Activated CD4-positive, alpha-beta memory T cell treated with anti-CD3 and anti-CD28 coated beads for 36 hours (primary cell): ENCODE data around the gene NPC1. TPM values are rescaled to one million over a fixed set of nuclear protein-coding genes. Genes with fewer than 3 reads are reported as not detected.

ENCODE experiments used
- CTCF ChIA-PET: fragments of 350-600 bp; sonication (Branson Sonifier 250); formaldehyde crosslinking; loops from one replicate; lab custom pipeline; 2021; ENCODE audit warnings: antibody characterized with exemption, inconsistent platforms; lab: Charles Lee
- POLR2A ChIA-PET: fragments of 350-600 bp; sonication (Branson Sonifier 250); formaldehyde crosslinking; loops from one replicate; lab custom pipeline; 2021; ENCODE audit warnings: antibody characterized with exemption; lab: Charles Lee
- DNase-seq: peaks from one replicate; pipeline ENCODE4 v3.0.0-alpha.2; 2020
- H3K27ac Mint-ChIP-seq: one replicate; pipeline ENCODE4 v1.8.0; 2021; ENCODE audit warnings: mixed read lengths
- H3K27me3 Mint-ChIP-seq: one replicate; pipeline ENCODE4 v1.8.0; 2021; ENCODE audit warnings: mixed read lengths
- H3K36me3 Mint-ChIP-seq: one replicate; pipeline ENCODE4 v1.8.0; 2021; ENCODE audit warnings: mixed read lengths
- H3K4me1 Mint-ChIP-seq: one replicate; pipeline ENCODE4 v1.8.0; 2021; ENCODE audit warnings: low read depth, mixed read lengths
- H3K4me3 Mint-ChIP-seq: one replicate; pipeline ENCODE4 v1.8.0; 2021; ENCODE audit warnings: mild to moderate bottlenecking, mixed read lengths
- H3K9me3 Mint-ChIP-seq: one replicate; pipeline ENCODE4 v1.8.0; 2021; ENCODE audit warnings: mixed read lengths
- intact Hi-C: fragments of 100-400 bp; cut with micrococcal nuclease; formaldehyde crosslinking; loops from one replicate; pipeline ENCODE4 v1.15.1; 2023
- total RNA-seq, 2 experiments: library from RNA; stranded (reverse); gene quantifications; one replicate each; pipeline ENCODE4 v1.2.3, GENCODE V29; 2021

Gene NPC1
- total RNA-seq, 2 experiments from 2014 or later = 39.3 to 39.9 TPM

DNA sequence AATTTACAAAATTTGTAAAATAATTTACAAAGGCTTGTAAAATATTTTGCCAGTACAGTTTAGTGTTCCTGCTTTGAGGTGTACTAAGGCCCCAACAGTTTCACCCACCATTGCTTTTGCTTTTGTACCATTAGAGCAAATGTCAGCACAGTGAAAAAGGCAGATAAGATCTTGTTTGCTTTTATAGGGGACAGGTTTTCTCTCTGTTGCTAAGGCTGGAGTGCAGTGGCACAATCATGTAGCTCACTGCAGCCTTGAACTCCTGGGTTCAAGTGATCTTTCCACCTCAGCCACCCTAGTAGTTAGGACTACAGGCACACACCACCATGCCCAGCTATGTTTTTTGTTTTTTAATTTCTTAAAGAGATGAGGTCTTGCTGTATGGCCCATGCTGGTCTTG is 19.6 kb upstream of the NPC1 start:
- CTCF ChIA-PET = no interaction called here
- H3K4me1 Mint-ChIP-seq = no peaks in the 10 kb centered on the region
- no peak for DNase-seq
- H3K4me3 Mint-ChIP-seq = no peak overlapping the region
- H3K36me3 Mint-ChIP-seq = no peaks in the 10 kb centered on the region
- no peak overlapping the region for H3K27ac Mint-ChIP-seq
- no peaks in the 10 kb centered on the region for H3K27me3 Mint-ChIP-seq
- no peaks in the 10 kb centered on the region for H3K9me3 Mint-ChIP-seq
- POLR2A ChIA-PET = no interaction called here
- intact Hi-C loops = no loop called here

GRCh38 chr18:23599809-23600208 is 13.5 kb upstream of the NPC1 start:
- no peak for DNase-seq
- Mint-ChIP-seq H3K4me1 (no peaks in the 10 kb centered on the region), H3K27me3 (no peaks in the 10 kb centered on the region), H3K27ac (no peak overlapping the region), H3K4me3 (no peak overlapping the region), H3K36me3 (no peaks in the 10 kb centered on the region), H3K9me3 (no peaks in the 10 kb centered on the region)
- intact Hi-C loops = no loop called here
- POLR2A ChIA-PET = no interaction called here
- CTCF ChIA-PET = interaction anchor here (1.3 kb wide), 1 partner anchor 83 kb away, joined by 4 read pairs; no protein-coding TSS in a partner anchor

- intact Hi-C loops = no loop called here
- POLR2A ChIA-PET = no interaction called here
Observed at GRCh38 chr18:23596183-23596582, 9.9 kb upstream of the NPC1 start.

DNA sequence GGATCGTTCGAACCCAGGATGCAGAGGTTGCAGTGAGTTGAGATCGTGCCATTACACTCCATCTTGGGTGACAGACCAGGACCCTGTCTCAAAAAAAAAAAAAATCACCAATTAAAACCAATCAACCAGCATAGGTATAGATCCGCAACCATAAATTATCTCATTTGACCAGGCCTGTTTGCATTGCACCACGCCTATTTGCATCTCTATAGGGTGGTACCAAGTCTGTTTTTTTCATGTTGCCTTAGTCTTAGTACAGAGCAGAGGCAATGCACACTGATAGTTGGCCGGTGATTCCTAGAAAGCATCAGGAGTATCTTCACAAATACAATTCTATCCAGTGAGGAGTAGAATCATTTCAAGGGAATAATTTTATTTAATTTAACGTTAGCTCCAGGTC is 9.3 kb upstream of the NPC1 start:
- intact Hi-C loops = no loop called here
- no peak overlapping the region for H3K27ac Mint-ChIP-seq
- peaks cover 3% of the 10 kb centered on the region for H3K27me3 Mint-ChIP-seq
- CTCF ChIA-PET = no interaction called here
- H3K9me3 Mint-ChIP-seq = no peaks in the 10 kb centered on the region
- no peak overlapping the region for H3K4me3 Mint-ChIP-seq
- no peak for DNase-seq
- POLR2A ChIA-PET = no interaction called here
- peaks cover 11% of the 10 kb centered on the region for H3K4me1 Mint-ChIP-seq
- no peaks in the 10 kb centered on the region for H3K36me3 Mint-ChIP-seq

More at GRCh38 chr18:23596183-23596582, 9.9 kb upstream of the NPC1 start:
- no peaks in the 10 kb centered on the region for H3K36me3 Mint-ChIP-seq
- H3K4me3 Mint-ChIP-seq = no peak overlapping the region
- peaks cover 11% of the 10 kb centered on the region for H3K4me1 Mint-ChIP-seq
- no peak for DNase-seq
- CTCF ChIA-PET = no interaction called here
- peaks cover 1% of the 10 kb centered on the region for H3K27me3 Mint-ChIP-seq
- no peak overlapping the region for H3K27ac Mint-ChIP-seq
- no peaks in the 10 kb centered on the region for H3K9me3 Mint-ChIP-seq

- Mint-ChIP-seq H3K36me3 (no peaks in the 10 kb centered on the region), H3K27ac (no peak overlapping the region), H3K4me3 (no peak overlapping the region), H3K27me3 (peaks cover 3% of the 10 kb centered on the region), H3K4me1 (peaks cover 11% of the 10 kb centered on the region), H3K9me3 (no peaks in the 10 kb centered on the region)
- ChIA-PET POLR2A (no interaction called here), CTCF (no interaction called here)
- intact Hi-C loops = no loop called here
- no peak for DNase-seq
Observed at GRCh38 chr18:23593720-23594119, 7.4 kb upstream of the NPC1 start.

- DNase-seq = no peak
- ChIA-PET POLR2A (no interaction called here), CTCF (no interaction called here)
- no peak overlapping the region for H3K4me3 Mint-ChIP-seq
- no peaks in the 10 kb centered on the region for H3K9me3 Mint-ChIP-seq
- H3K4me1 Mint-ChIP-seq = peaks cover 11% of the 10 kb centered on the region
- H3K27ac Mint-ChIP-seq = no peak overlapping the region
- H3K36me3 Mint-ChIP-seq = no peaks in the 10 kb centered on the region
- intact Hi-C loops = no loop called here
- H3K27me3 Mint-ChIP-seq = peaks cover 3% of the 10 kb centered on the region
Observed at GRCh38 chr18:23592911-23593310, 6.6 kb upstream of the NPC1 start.

- no peaks in the 10 kb centered on the region for H3K36me3 Mint-ChIP-seq
- H3K4me3 Mint-ChIP-seq = no peak overlapping the region
- peaks cover 18% of the 10 kb centered on the region for H3K4me1 Mint-ChIP-seq
- H3K27me3 Mint-ChIP-seq = peaks cover 3% of the 10 kb centered on the region
- CTCF ChIA-PET = interaction anchor here (1.3 kb wide), 1 partner anchor 112 kb away, joined by 4 read pairs; no protein-coding TSS in a partner anchor
- DNase-seq = no peak
- no peaks in the 10 kb centered on the region for H3K9me3 Mint-ChIP-seq
- intact Hi-C loops = no loop called here
- H3K27ac Mint-ChIP-seq = no peak overlapping the region
- POLR2A ChIA-PET = interaction anchor here (0.6 kb wide), 1 partner anchor 180 kb away, joined by 3 read pairs; no protein-coding TSS in a partner anchor
Observed at GRCh38 chr18:23591011-23591410, 4.7 kb upstream of the NPC1 start.

GRCh38 chr18:23588836-23589560 is 2.7 kb upstream of the NPC1 start:
- Mint-ChIP-seq H3K4me3 (no peak overlapping the region), H3K36me3 (peaks cover 3% of the 10 kb centered on the region), H3K27ac (no peak overlapping the region), H3K4me1 (peaks cover 23% of the 10 kb centered on the region), H3K9me3 (no peaks in the 10 kb centered on the region), H3K27me3 (peaks cover 3% of the 10 kb centered on the region)
- POLR2A ChIA-PET = no interaction called here
- intact Hi-C loops = loop anchor here (5.0 kb wide), 2 partner anchors 428 to 1847 kb away; partner anchors contain the start of gene MIB1
- CTCF ChIA-PET = interaction anchor here (1.4 to 6.4 kb wide), 3 partner anchors 68 to 90 kb away, joined by 4 to 59 read pairs (median 10); no protein-coding TSS in a partner anchor
- no peak for DNase-seq

- POLR2A ChIA-PET = interaction anchor here (0.6 to 1.3 kb wide), 2 partner anchors 27 to 71 kb away, joined by 3 read pairs; no protein-coding TSS in a partner anchor
Observed at GRCh38 chr18:23587220-23587642, 925 bp upstream of the NPC1 start.

GRCh38 chr18:23585897-23586248 is 433 bp downstream of the NPC1 start:
- Mint-ChIP-seq H3K4me1 (peaks cover 35% of the 10 kb centered on the region), H3K9me3 (no peaks in the 10 kb centered on the region), H3K27me3 (no peaks in the 10 kb centered on the region), H3K4me3 (peak overlapping the region; percentile 95), H3K27ac (peak overlapping the region; percentile 87), H3K36me3 (peaks cover 7% of the 10 kb centered on the region)
- intact Hi-C loops = loop anchor here (1.0 to 5.0 kb wide), 6 partner anchors 12 to 1844 kb away; partner anchors contain the start of genes MIB1, RIOK3 and RMC1
- ChIA-PET CTCF (interaction anchor here (0.7 to 6.4 kb wide), 10 partner anchors 11 to 436 kb away, joined by 3 to 59 read pairs (median 4); no protein-coding TSS in a partner anchor), POLR2A (interaction anchor here (0.6 to 1.4 kb wide), 6 partner anchors 11 to 778 kb away, joined by 3 to 5 read pairs (median 3); no protein-coding TSS in a partner anchor)
- DNase-seq = no peak

More at GRCh38 chr18:23587220-23587642, 925 bp upstream of the NPC1 start:
- CTCF ChIA-PET = interaction anchor here (1.1 to 6.4 kb wide), 2 partner anchors 14 to 71 kb away, joined by 3 to 59 read pairs; no protein-coding TSS in a partner anchor
- H3K27ac Mint-ChIP-seq = peak overlapping the region; percentile 93
- intact Hi-C loops = loop anchor here (1.0 to 5.0 kb wide), 3 partner anchors 71 to 1845 kb away; partner anchors contain the start of gene MIB1
- peaks cover 24% of the 10 kb centered on the region for H3K4me1 Mint-ChIP-seq
- peaks cover 3% of the 10 kb centered on the region for H3K27me3 Mint-ChIP-seq
- peak overlapping the region; percentile 95 for H3K4me3 Mint-ChIP-seq
- no peaks in the 10 kb centered on the region for H3K9me3 Mint-ChIP-seq
- DNase-seq = no peak
- H3K36me3 Mint-ChIP-seq = peaks cover 3% of the 10 kb centered on the region

GRCh38 chr18:23585007-23585871 is 1.1 kb downstream of the NPC1 start:
- peaks cover 7% of the 10 kb centered on the region for H3K36me3 Mint-ChIP-seq
- intact Hi-C loops = loop anchor here (5.0 kb wide), 2 partner anchors 432 to 1843 kb away; partner anchors contain the start of gene MIB1
- peak overlapping the region; percentile 95 for H3K4me3 Mint-ChIP-seq
- peaks cover 42% of the 10 kb centered on the region for H3K4me1 Mint-ChIP-seq
- POLR2A ChIA-PET = interaction anchor here (0.6 to 1.4 kb wide), 7 partner anchors 10 to 779 kb away, joined by 3 to 5 read pairs (median 3); no protein-coding TSS in a partner anchor
- peak overlapping the region; percentile 87 for H3K27ac Mint-ChIP-seq
- CTCF ChIA-PET = interaction anchor here (0.7 to 6.4 kb wide), 10 partner anchors 10 to 436 kb away, joined by 3 to 59 read pairs (median 4); no protein-coding TSS in a partner anchor
- H3K27me3 Mint-ChIP-seq = no peaks in the 10 kb centered on the region
- DNase-seq = peak; percentile 29
- H3K9me3 Mint-ChIP-seq = no peaks in the 10 kb centered on the region
